Astrocyte (in vitro differentiated cells and primary cell): ENCODE measurements around the gene NPAT. TPM values are rescaled to one million over a fixed set of nuclear protein-coding genes. Genes with fewer than 3 reads are reported as not detected.
A peak's percentile ranks its signal among the peaks of the same experiment; 100 is the strongest.

ENCODE experiments used
- DNase-seq: peaks from one replicate; pipeline ENCODE4 v3.0.0-alpha.2; 2010; ENCODE audit warnings: low read depth
- FAIRE-seq: peaks from 2 replicates; lab custom pipeline; 2011; peaks lifted over from hg19 to GRCh38; lab: Jason Lieb, UNC
- H2AFZ ChIP-seq: 2 replicates; pipeline ENCODE4 v1.6.0; 2012; ENCODE audit warnings: low read depth, low read length, inconsistent platforms
- H3K27ac ChIP-seq: 2 replicates; pipeline ENCODE4 v1.5.1; 2011; ENCODE audit warnings: low read depth, low read length, inconsistent platforms
- H3K27me3 ChIP-seq: 2 replicates; pipeline ENCODE4 v1.6.0; 2011; ENCODE audit warnings: low read length, inconsistent platforms; ENCODE audit not compliant: insufficient read depth
- H3K36me3 ChIP-seq: 2 replicates; pipeline ENCODE4 v1.5.1; 2011; ENCODE audit warnings: low read length, inconsistent platforms; ENCODE audit not compliant: insufficient read depth
- H3K4me1 ChIP-seq: 2 replicates; pipeline ENCODE4 v1.5.1; 2011; ENCODE audit warnings: low read length, inconsistent platforms; ENCODE audit not compliant: insufficient read depth
- H3K4me2 ChIP-seq: 2 replicates; pipeline ENCODE4 v1.6.0; 2012; ENCODE audit warnings: low read length, inconsistent platforms
- H3K4me3 ChIP-seq: 2 replicates; pipeline ENCODE4 v1.5.1; 2011; ENCODE audit warnings: low read depth, mild to moderate bottlenecking, low read length, inconsistent platforms; ENCODE audit not compliant: insufficient read depth
- H3K79me2 ChIP-seq: 2 replicates; pipeline ENCODE4 v1.6.0; 2012; ENCODE audit warnings: mild to moderate bottlenecking, low read length, inconsistent platforms; ENCODE audit not compliant: insufficient read depth
- H3K9ac ChIP-seq: 2 replicates; pipeline ENCODE4 v1.6.0; 2012; ENCODE audit warnings: mild to moderate bottlenecking, low read length, inconsistent platforms
- H3K9me3 ChIP-seq: 2 replicates; pipeline ENCODE4 v1.5.1; 2012; ENCODE audit warnings: low read depth, mild to moderate bottlenecking, low read length, inconsistent platforms; ENCODE audit not compliant: insufficient read depth
- H4K20me1 ChIP-seq: 2 replicates; pipeline ENCODE4 v1.6.0; 2012; ENCODE audit warnings: low read length, inconsistent platforms; ENCODE audit not compliant: insufficient read depth
- H3K27ac Mint-ChIP-seq: one replicate; pipeline ENCODE4 v1.8.0; 2021; ENCODE audit warnings: mild to moderate bottlenecking, mixed read lengths; ENCODE audit not compliant: unreplicated experiment
- H3K27me3 Mint-ChIP-seq: one replicate; pipeline ENCODE4 v1.8.0; 2021; ENCODE audit warnings: low read depth, mixed read lengths; ENCODE audit not compliant: unreplicated experiment
- H3K36me3 Mint-ChIP-seq: one replicate; pipeline ENCODE4 v1.8.0; 2021; ENCODE audit warnings: low read depth, mixed read lengths; ENCODE audit not compliant: unreplicated experiment
- H3K4me1 Mint-ChIP-seq: one replicate; pipeline ENCODE4 v1.8.0; 2021; ENCODE audit warnings: low read depth, mixed read lengths; ENCODE audit not compliant: unreplicated experiment
- H3K4me3 Mint-ChIP-seq: one replicate; pipeline ENCODE4 v1.8.0; 2021; ENCODE audit warnings: mild to moderate bottlenecking, moderate library complexity, mixed read lengths; ENCODE audit not compliant: unreplicated experiment
- H3K9me3 Mint-ChIP-seq: one replicate; pipeline ENCODE4 v1.8.0; 2021; ENCODE audit warnings: mild to moderate bottlenecking, mixed read lengths; ENCODE audit not compliant: unreplicated experiment
- EZH2 ChIP-seq: IDR thresholded peaks from 2 replicates; pipeline ENCODE4 v1.6.1; 2012; ENCODE audit warnings: mild to moderate bottlenecking, low read length, inconsistent platforms; ENCODE audit not compliant: insufficient read depth
- total RNA-seq: library from RNA; stranded (reverse); gene quantifications from 2 replicates; pipeline ENCODE4 v1.2.1, GENCODE V29; 2021
- TF ChIP-seq, protein P1 (sequence below): IDR thresholded peaks from 2 replicates; pipeline ENCODE4 v1.5.1; 2011; ENCODE audit warnings: low read depth, mild to moderate bottlenecking, inconsistent platforms, low read length, moderate library complexity; ENCODE audit not compliant: insufficient read depth

Gene NPAT
- total RNA-seq, 1 donor from 2014 or later: 10.4 TPM

DNA sequence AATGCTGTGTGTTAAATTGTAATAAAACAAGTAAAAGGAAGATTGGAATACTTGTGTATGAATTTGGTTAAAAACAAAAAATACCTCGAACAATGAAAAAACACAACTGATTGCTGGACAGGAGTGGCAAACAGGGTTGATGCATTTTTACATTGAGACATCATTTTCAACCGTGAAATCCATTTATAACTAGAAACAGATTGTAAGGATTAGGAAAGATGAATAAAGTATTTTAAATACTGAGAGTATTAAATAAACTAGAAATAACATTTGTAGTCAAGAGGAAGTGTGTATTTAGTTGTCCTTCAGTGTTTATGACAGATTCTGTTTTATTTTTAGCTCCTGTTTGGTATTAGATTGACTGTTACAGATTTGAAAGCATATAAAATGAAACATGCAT lies 5.8 kb upstream of the NPAT start:
- DNase-seq: no peak
- no peak overlapping the region for H3K4me2 ChIP-seq
- H3K79me2 ChIP-seq: peaks cover 36% of the 10 kb centered on the region
- H4K20me1 ChIP-seq: peaks cover 2% of the 10 kb centered on the region
- Mint-ChIP-seq H3K36me3 (peaks cover 7% of the 10 kb centered on the region), H3K4me3 (no peak overlapping the region), H3K9me3 (no peaks in the 10 kb centered on the region), H3K4me1 (peaks cover 11% of the 10 kb centered on the region), H3K27ac (no peak overlapping the region), H3K27me3 (no peaks in the 10 kb centered on the region)
- no peak overlapping the region for H3K9ac ChIP-seq
- no peak overlapping the region for H2AFZ ChIP-seq
- H3K9me3 ChIP-seq: no peaks in the 10 kb centered on the region
- TF ChIP-seq, protein P1, sequence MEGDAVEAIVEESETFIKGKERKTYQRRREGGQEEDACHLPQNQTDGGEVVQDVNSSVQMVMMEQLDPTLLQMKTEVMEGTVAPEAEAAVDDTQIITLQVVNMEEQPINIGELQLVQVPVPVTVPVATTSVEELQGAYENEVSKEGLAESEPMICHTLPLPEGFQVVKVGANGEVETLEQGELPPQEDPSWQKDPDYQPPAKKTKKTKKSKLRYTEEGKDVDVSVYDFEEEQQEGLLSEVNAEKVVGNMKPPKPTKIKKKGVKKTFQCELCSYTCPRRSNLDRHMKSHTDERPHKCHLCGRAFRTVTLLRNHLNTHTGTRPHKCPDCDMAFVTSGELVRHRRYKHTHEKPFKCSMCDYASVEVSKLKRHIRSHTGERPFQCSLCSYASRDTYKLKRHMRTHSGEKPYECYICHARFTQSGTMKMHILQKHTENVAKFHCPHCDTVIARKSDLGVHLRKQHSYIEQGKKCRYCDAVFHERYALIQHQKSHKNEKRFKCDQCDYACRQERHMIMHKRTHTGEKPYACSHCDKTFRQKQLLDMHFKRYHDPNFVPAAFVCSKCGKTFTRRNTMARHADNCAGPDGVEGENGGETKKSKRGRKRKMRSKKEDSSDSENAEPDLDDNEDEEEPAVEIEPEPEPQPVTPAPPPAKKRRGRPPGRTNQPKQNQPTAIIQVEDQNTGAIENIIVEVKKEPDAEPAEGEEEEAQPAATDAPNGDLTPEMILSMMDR: no peak
- no peak for TF ChIP-seq EZH2
- H3K4me3 ChIP-seq: no peak overlapping the region
- H3K36me3 ChIP-seq: peaks cover 24% of the 10 kb centered on the region
- no peak overlapping the region for H3K27ac ChIP-seq
- H3K4me1 ChIP-seq: peaks cover 8% of the 10 kb centered on the region
- no peaks in the 10 kb centered on the region for H3K27me3 ChIP-seq
- FAIRE-seq: no peak

DNA sequence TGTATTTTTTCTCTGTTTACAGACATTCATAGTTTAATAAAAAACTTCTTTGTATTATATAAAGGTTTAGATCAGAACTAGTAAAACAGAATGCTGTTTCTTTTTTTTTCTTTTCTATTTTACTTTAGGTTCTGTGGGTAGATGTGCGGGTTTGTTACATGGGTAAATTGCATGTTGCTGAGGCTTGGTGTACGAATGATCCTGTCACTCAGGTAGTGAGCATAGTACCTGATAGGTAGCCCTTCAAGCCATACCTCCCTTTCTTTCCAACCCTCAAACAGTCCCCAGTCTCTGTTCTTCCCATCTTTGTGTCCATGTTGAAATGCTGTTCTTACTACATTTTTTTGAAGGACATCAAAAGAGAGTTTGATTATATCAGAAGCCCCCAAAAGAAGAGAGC lies 3.6 kb upstream of the NPAT start:
- Histone ChIP-seq H3K4me1 (peaks cover 12% of the 10 kb centered on the region), H2AFZ (no peak overlapping the region), H3K27ac (no peak overlapping the region), H3K79me2 (peaks cover 50% of the 10 kb centered on the region), H3K9ac (no peak overlapping the region), H3K9me3 (no peaks in the 10 kb centered on the region), H3K27me3 (no peaks in the 10 kb centered on the region), H3K4me3 (no peak overlapping the region), H3K4me2 (no peak overlapping the region), H4K20me1 (no peaks in the 10 kb centered on the region), H3K36me3 (peaks cover 16% of the 10 kb centered on the region)
- no peaks in the 10 kb centered on the region for H3K27me3 Mint-ChIP-seq
- H3K9me3 Mint-ChIP-seq: no peaks in the 10 kb centered on the region
- TF ChIP-seq, protein P1: no peak
- no peak for TF ChIP-seq EZH2
- DNase-seq (no peak), FAIRE-seq (no peak)
- peaks cover 2% of the 10 kb centered on the region for H3K36me3 Mint-ChIP-seq
- no peak overlapping the region for H3K4me3 Mint-ChIP-seq
- H3K27ac Mint-ChIP-seq: no peak overlapping the region
- H3K4me1 Mint-ChIP-seq: peaks cover 11% of the 10 kb centered on the region

DNA sequence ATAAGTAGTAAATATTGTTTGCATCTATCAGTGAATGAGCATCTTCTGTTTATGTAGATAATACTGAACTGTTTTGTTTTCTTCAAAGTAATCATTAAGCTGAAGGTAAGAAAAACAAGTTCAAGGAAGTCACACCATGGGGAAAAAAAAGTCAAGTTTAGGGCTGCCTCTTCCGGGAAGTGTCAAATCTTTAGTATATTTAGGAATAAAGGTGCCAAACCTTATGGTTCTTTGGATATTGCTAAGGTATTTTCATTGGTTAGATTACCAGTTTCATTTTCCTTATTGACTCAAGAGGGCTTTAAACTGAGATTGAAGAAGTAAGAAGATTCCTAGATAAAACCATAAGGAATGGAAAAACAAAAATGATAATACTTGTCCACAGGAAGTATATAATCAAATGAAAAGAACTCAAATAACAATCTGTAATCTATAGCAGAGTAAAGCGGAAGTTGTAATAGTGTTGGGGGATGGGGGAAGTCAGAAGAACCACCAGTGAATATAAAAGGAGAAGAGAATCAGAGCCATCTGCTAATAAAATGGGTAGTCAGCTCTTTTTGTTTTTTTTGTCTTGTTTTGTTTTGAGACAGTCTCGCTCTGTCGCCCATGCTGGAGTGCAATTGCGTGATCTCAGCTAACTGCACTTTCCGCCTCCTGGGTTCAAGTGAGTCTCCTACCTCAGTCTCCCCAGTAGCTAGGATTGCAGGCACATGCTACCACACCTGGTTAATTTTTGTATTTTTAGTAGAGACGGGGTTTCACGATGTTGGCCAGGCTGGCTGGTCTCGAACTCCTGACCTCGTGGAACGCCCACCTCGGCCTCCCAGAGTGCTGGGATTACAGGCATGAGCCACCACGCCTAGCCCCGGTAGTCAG lies 2.7 kb upstream of the NPAT start:
- no peak overlapping the region for H2AFZ ChIP-seq
- H4K20me1 ChIP-seq: no peaks in the 10 kb centered on the region
- peaks cover 16% of the 10 kb centered on the region for H3K4me1 ChIP-seq
- H3K36me3 ChIP-seq: peaks cover 16% of the 10 kb centered on the region
- H3K9ac ChIP-seq: no peak overlapping the region
- H3K4me2 ChIP-seq: peak overlapping the region; percentile 95
- Mint-ChIP-seq H3K4me1 (peaks cover 14% of the 10 kb centered on the region), H3K36me3 (peaks cover 2% of the 10 kb centered on the region), H3K4me3 (no peak overlapping the region), H3K9me3 (no peaks in the 10 kb centered on the region), H3K27ac (no peak overlapping the region), H3K27me3 (no peaks in the 10 kb centered on the region)
- no peak overlapping the region for H3K27ac ChIP-seq
- no peak overlapping the region for H3K4me3 ChIP-seq
- no peaks in the 10 kb centered on the region for H3K9me3 ChIP-seq
- FAIRE-seq: no peak
- H3K27me3 ChIP-seq: no peaks in the 10 kb centered on the region
- TF ChIP-seq EZH2: no peak
- TF ChIP-seq, protein P1: no peak
- peaks cover 58% of the 10 kb centered on the region for H3K79me2 ChIP-seq
- DNase-seq: no peak
